Astrocyte (in vitro differentiated cells and primary cell): ENCODE results near the gene FEV. TPM values are rescaled to one million over a fixed set of nuclear protein-coding genes. Genes with fewer than 3 reads are reported as not detected.

Source experiments
- DNase-seq: peaks from one replicate; pipeline ENCODE4 v3.0.0-alpha.2; 2010; ENCODE audit warnings: low read depth
- FAIRE-seq: peaks from 2 replicates; lab custom pipeline; 2011; peaks lifted over from hg19 to GRCh38; lab: Jason Lieb, UNC
- H2AFZ ChIP-seq: 2 replicates; pipeline ENCODE4 v1.6.0; 2012; ENCODE audit warnings: low read depth, low read length, inconsistent platforms
- H3K27ac ChIP-seq: 2 replicates; pipeline ENCODE4 v1.5.1; 2011; ENCODE audit warnings: low read depth, low read length, inconsistent platforms
- H3K27me3 ChIP-seq: 2 replicates; pipeline ENCODE4 v1.6.0; 2011; ENCODE audit warnings: low read length, inconsistent platforms; ENCODE audit not compliant: insufficient read depth
- H3K36me3 ChIP-seq: 2 replicates; pipeline ENCODE4 v1.5.1; 2011; ENCODE audit warnings: low read length, inconsistent platforms; ENCODE audit not compliant: insufficient read depth
- H3K4me1 ChIP-seq: 2 replicates; pipeline ENCODE4 v1.5.1; 2011; ENCODE audit warnings: low read length, inconsistent platforms; ENCODE audit not compliant: insufficient read depth
- H3K4me2 ChIP-seq: 2 replicates; pipeline ENCODE4 v1.6.0; 2012; ENCODE audit warnings: low read length, inconsistent platforms
- H3K4me3 ChIP-seq: 2 replicates; pipeline ENCODE4 v1.5.1; 2011; ENCODE audit warnings: low read depth, mild to moderate bottlenecking, low read length, inconsistent platforms; ENCODE audit not compliant: insufficient read depth
- H3K79me2 ChIP-seq: 2 replicates; pipeline ENCODE4 v1.6.0; 2012; ENCODE audit warnings: mild to moderate bottlenecking, low read length, inconsistent platforms; ENCODE audit not compliant: insufficient read depth
- H3K9ac ChIP-seq: 2 replicates; pipeline ENCODE4 v1.6.0; 2012; ENCODE audit warnings: mild to moderate bottlenecking, low read length, inconsistent platforms
- H3K9me3 ChIP-seq: 2 replicates; pipeline ENCODE4 v1.5.1; 2012; ENCODE audit warnings: low read depth, mild to moderate bottlenecking, low read length, inconsistent platforms; ENCODE audit not compliant: insufficient read depth
- H4K20me1 ChIP-seq: 2 replicates; pipeline ENCODE4 v1.6.0; 2012; ENCODE audit warnings: low read length, inconsistent platforms; ENCODE audit not compliant: insufficient read depth
- H3K27ac Mint-ChIP-seq: one replicate; pipeline ENCODE4 v1.8.0; 2021; ENCODE audit warnings: mild to moderate bottlenecking, mixed read lengths; ENCODE audit not compliant: unreplicated experiment
- H3K27me3 Mint-ChIP-seq: one replicate; pipeline ENCODE4 v1.8.0; 2021; ENCODE audit warnings: low read depth, mixed read lengths; ENCODE audit not compliant: unreplicated experiment
- H3K36me3 Mint-ChIP-seq: one replicate; pipeline ENCODE4 v1.8.0; 2021; ENCODE audit warnings: low read depth, mixed read lengths; ENCODE audit not compliant: unreplicated experiment
- H3K4me1 Mint-ChIP-seq: one replicate; pipeline ENCODE4 v1.8.0; 2021; ENCODE audit warnings: low read depth, mixed read lengths; ENCODE audit not compliant: unreplicated experiment
- H3K4me3 Mint-ChIP-seq: one replicate; pipeline ENCODE4 v1.8.0; 2021; ENCODE audit warnings: mild to moderate bottlenecking, moderate library complexity, mixed read lengths; ENCODE audit not compliant: unreplicated experiment
- H3K9me3 Mint-ChIP-seq: one replicate; pipeline ENCODE4 v1.8.0; 2021; ENCODE audit warnings: mild to moderate bottlenecking, mixed read lengths; ENCODE audit not compliant: unreplicated experiment
- EZH2 ChIP-seq: IDR thresholded peaks from 2 replicates; pipeline ENCODE4 v1.6.1; 2012; ENCODE audit warnings: mild to moderate bottlenecking, low read length, inconsistent platforms; ENCODE audit not compliant: insufficient read depth
- total RNA-seq: library from RNA; stranded (reverse); gene quantifications from 2 replicates; pipeline ENCODE4 v1.2.1, GENCODE V29; 2021
- TF ChIP-seq, protein P1 (sequence below): IDR thresholded peaks from 2 replicates; pipeline ENCODE4 v1.5.1; 2011; ENCODE audit warnings: low read depth, mild to moderate bottlenecking, inconsistent platforms, low read length, moderate library complexity; ENCODE audit not compliant: insufficient read depth

The FEV gene
- total RNA-seq, 1 donor from 2014 or later, result not detected

DNA sequence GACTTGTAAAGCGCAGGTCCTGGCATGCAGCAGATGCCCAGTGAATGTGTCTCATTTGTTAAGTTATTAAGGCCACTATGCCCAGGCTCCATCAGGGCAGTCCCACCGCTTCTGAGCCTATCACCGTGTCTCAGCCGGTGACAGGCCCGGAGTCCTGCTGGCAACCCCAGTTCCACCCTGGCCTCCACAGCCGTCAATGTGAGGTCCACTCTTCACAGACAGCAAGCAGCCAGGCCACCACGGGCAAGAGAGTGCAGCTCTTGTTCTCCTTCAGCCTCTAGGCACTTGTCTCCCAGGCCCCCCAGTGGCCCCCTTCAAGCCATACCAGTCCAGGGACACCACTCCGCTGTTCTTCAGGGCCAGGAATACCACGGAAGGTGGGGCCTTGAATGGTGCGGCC lies 33.7 kb upstream of the FEV start:
- H3K36me3 ChIP-seq, result no peaks in the 10 kb centered on the region
- no peaks in the 10 kb centered on the region for H3K4me1 ChIP-seq
- no peaks in the 10 kb centered on the region for H4K20me1 ChIP-seq
- DNase-seq (no peak), FAIRE-seq (no peak)
- H2AFZ ChIP-seq, result no peak overlapping the region
- Mint-ChIP-seq H3K4me3 (no peak overlapping the region), H3K4me1 (no peaks in the 10 kb centered on the region), H3K27me3 (peaks cover 81% of the 10 kb centered on the region), H3K9me3 (peaks cover 4% of the 10 kb centered on the region), H3K27ac (no peak overlapping the region), H3K36me3 (no peaks in the 10 kb centered on the region)
- no peak overlapping the region for H3K4me3 ChIP-seq
- H3K79me2 ChIP-seq, result no peaks in the 10 kb centered on the region
- H3K9me3 ChIP-seq, result no peaks in the 10 kb centered on the region
- H3K4me2 ChIP-seq, result no peak overlapping the region
- H3K9ac ChIP-seq, result no peak overlapping the region
- H3K27me3 ChIP-seq, result peaks cover 19% of the 10 kb centered on the region
- no peak for TF ChIP-seq EZH2
- TF ChIP-seq, protein P1, sequence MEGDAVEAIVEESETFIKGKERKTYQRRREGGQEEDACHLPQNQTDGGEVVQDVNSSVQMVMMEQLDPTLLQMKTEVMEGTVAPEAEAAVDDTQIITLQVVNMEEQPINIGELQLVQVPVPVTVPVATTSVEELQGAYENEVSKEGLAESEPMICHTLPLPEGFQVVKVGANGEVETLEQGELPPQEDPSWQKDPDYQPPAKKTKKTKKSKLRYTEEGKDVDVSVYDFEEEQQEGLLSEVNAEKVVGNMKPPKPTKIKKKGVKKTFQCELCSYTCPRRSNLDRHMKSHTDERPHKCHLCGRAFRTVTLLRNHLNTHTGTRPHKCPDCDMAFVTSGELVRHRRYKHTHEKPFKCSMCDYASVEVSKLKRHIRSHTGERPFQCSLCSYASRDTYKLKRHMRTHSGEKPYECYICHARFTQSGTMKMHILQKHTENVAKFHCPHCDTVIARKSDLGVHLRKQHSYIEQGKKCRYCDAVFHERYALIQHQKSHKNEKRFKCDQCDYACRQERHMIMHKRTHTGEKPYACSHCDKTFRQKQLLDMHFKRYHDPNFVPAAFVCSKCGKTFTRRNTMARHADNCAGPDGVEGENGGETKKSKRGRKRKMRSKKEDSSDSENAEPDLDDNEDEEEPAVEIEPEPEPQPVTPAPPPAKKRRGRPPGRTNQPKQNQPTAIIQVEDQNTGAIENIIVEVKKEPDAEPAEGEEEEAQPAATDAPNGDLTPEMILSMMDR, result no peak
- H3K27ac ChIP-seq, result no peak overlapping the region

DNA sequence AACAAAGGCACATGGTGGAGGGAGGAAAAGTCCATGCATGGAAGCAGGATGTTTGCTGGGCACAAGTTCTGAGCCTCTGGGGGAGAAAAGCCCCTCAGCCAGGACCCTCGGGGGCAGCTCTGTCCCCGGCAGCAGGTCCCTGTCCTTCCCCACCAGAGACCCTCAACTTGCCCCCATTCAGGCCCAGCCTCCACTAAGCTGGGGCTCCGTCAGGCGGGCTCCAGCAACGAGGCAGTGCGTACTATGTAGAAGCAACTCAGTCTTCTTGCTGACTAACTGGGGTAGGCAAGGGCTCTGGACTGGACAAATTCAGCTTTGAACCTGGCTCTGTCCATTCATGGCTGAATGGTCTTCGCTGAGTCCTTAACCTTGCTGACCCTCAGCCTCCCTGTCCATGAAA lies 33.3 kb upstream of the FEV start:
- no peak for FAIRE-seq

More for the DNA sequence above, 33.3 kb upstream of the FEV start:
- DNase-seq, result no peak
- no peak overlapping the region for H3K9ac ChIP-seq
- H3K27me3 ChIP-seq, result peaks cover 16% of the 10 kb centered on the region
- H3K36me3 Mint-ChIP-seq, result no peaks in the 10 kb centered on the region
- no peaks in the 10 kb centered on the region for H3K36me3 ChIP-seq
- H3K27ac Mint-ChIP-seq, result no peak overlapping the region
- no peaks in the 10 kb centered on the region for H3K9me3 ChIP-seq
- TF ChIP-seq, protein P1, result no peak
- no peak for TF ChIP-seq EZH2
- no peaks in the 10 kb centered on the region for H3K79me2 ChIP-seq
- H3K4me2 ChIP-seq, result no peak overlapping the region
- H3K4me3 ChIP-seq, result no peak overlapping the region
- H3K27ac ChIP-seq, result no peak overlapping the region
- H3K27me3 Mint-ChIP-seq, result peaks cover 82% of the 10 kb centered on the region
- peaks cover 4% of the 10 kb centered on the region for H3K9me3 Mint-ChIP-seq
- H3K4me1 ChIP-seq, result no peaks in the 10 kb centered on the region
- no peaks in the 10 kb centered on the region for H3K4me1 Mint-ChIP-seq
- H2AFZ ChIP-seq, result no peak overlapping the region
- no peak overlapping the region for H3K4me3 Mint-ChIP-seq
- H4K20me1 ChIP-seq, result no peaks in the 10 kb centered on the region
